GM21367 (cell line): ENCODE data around the gene RNF182.
"Not testable (repeated sequence)": the region's sequence is repeated elsewhere in the genome, so short reads cannot be mapped to it uniquely, and the experiment has no call there.

Experiments
- ATAC-seq: cut with Tn5 transposase; IDR thresholded peaks from one replicate; pipeline ENCODE4 v1.9.1; 2021; ENCODE audit not compliant: unreplicated experiment

The RNF182 gene

DNA sequence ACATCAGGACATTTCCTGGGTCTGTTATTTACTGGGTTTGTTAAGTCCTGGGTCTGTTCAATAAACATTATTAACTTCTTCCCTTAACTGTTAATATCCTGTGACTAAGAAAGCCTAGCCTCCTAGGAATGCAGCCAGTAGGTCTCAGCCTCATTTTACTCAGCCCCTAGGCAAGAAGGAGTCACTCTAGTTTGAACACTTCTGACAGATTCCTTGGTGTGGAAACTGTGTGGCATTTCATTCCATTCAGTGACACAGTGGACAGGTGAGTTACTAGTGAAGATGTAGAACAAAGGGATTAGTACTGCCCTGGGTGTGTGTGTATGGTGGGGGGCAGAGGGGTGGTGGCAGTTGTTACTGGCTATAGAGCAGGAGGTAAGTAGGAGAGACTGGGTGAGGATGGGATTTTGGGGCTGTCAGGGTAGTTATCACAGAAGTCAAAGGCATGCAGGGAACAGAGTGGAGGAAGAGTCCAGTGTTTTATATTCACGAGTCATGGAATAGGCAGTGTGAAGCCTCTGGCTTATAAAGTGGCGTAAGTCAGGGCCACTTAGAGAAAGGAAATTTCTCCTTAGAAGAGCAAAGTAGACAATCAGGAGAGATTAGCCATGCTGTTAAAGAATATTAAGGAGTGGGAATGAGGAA is 28.4 kb downstream of the RNF182 start:
- ATAC-seq: no peak

DNA sequence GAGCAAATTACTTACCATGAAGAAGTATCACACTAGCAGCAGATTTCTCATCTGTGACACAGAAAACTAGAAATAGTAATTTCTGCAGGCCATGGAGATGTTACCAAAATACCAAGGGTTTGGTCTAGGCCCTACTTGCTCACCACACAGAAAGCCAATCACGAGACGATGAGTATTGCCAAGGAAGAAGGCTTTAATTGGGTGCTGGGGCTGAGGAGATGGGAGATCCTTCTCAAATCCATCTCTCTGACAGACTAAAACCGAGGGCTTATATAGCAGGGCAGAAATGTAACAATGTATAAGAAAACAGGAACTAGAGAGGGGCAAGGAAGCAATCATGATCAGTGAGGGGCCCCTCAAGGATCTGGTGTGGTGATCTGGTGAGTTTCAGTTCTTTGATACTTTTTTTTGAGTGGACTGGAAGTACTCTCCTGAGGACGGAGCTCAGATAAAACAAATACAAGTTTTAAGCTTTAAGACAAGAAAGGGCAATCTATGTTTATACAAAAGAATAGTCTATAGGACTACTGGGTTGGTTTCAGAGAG is 40.9 kb downstream of the RNF182 start:
- no peak for ATAC-seq

DNA sequence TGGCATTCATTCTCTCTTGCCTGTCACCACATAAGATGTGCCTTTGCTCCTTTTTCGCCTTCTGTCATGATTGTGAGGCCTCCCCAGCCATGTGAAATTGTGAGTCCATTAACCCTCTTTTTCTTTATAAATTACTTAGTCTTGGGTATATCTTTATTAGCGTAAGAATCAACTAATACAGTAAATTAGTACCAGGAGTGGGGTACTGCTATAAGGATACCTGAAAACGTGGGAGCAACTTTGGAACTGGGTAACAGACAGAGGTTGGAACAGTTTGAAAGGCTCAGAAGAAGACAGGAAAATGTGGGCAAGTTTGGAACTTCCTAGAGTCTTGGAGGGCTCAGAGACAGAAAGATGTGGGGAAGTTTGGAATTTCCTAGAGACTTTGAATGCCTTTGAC is 46.6 kb downstream of the RNF182 start:
- no peak for ATAC-seq

DNA sequence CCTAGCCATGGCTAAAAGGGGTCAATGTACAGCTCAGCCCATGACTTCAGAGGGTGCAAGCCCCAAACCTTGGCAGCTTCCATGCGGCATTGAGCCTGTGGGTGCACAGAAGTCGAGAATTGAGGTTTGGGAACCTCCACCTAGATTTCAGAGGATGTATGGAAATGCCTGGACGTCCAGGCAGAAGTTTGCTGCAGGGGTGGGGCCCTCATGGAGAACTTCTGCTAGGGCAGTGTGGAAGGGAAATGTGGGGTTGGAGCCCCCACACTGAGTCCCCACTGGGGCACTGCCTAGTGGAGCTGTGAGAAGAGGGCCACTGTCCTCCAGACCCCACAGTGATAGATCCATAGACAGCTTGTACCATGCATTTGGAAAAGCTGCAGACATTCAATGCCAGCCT is 47.9 kb downstream of the RNF182 start:
- not testable (repeated sequence) for ATAC-seq

- not testable (repeated sequence) for ATAC-seq
These were observed 48.7 kb downstream of the RNF182 start for GRCh38 chr6:13973422-13973821.

DNA sequence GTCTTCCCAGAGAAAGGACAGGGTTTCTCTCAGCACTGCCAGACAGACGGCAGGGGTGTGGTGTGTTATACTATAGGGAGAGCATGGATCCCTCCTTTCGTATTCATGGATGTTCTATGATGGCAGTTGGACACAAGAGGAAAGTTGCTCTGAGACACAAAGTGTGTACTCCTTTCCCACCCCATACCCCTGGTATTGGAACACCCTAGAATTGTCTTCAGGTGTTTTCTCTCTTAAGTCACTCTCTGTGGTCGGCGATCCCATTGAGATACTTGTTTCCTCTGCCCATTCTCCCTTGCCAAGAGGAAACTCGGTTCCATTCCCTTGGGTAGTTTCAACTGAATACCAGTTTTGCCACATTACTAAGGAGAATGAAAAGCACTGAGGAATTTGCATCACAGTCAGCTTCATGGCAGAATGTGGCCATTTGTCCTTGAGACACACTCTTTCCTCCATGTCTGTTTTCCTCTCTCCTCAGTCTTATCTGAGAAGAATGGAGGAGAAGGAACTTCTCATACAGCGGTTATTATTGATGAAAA is 53.4 kb downstream of the RNF182 start:
- ATAC-seq: no peak

DNA sequence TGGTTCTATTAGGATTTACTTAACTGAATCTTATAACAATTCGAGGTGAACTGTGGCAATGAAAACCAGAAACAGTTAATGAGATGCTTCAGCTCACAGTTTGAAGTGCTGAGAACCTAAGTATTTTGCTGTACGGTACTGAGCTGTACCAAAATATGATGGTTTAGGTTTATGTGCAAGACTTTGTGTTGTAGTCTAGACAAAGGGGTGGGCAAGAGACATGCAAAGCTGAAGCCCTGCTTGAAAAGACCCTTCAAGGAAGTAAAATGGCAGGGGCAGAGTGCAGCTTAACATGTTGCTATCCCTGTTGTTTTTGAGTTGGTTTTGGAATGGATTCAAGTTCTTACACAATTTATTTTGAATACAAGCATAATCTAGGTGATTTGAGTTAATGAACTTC is 54.0 kb downstream of the RNF182 start:
- ATAC-seq: no peak

DNA sequence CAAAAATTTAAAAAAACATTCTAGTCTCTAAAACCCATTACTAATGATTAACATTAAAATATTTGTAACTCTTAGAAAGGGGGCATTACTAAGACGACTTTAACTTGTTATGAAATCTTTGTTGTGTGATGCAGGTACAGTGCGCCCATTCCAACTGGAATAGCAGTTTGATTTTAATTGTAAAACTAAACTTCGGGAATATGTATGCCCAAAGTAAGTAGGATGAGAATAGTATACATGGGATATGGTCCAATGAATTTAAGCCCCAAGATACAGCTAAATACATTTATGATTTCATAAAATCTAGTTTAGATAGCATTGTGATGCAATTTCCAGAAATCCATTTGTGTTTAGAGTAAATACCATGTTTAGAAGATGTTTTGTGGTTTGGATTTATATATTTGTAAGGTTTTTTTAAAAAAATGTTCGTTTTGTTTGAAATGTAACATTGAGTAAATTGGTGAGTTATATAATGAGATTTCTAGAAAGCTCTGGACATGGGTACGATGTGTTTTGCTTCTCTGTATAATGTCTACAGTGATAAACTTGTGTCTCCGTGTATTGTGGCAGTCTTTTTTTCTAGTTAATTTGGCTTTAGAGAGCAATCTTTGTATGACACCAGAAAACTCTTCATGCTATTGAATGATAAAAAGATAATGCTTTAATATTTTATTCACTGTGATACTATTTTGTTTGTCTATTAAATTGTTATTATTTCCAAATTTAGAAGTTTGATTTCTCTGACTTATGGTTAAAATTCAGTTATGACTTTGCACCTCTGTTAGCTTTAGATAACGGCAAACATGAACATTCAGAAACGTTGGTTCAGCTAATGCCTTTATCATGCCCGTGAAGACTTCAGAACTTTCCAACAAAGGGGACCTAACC is 54.8 kb downstream of the RNF182 start:
- no peak for ATAC-seq

DNA sequence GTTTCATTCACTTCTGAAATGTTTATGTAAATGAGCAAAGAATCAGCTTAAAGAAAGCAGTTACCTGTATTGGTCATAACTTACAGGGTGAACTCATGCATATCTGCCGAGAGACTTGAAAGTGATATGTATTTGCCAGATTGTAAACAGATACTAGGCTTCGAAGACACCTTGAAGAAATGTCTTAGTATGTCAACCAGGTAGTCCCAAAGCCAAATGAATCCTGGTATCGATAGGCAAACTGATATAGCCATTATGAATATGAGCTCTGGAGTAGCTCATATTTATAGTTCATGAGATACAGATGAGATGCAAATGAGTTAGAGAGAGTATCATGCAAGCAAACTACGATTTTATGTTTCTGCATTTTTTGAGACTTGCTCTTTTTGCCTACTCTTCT is 55.8 kb downstream of the RNF182 start:
- no peak for ATAC-seq

DNA sequence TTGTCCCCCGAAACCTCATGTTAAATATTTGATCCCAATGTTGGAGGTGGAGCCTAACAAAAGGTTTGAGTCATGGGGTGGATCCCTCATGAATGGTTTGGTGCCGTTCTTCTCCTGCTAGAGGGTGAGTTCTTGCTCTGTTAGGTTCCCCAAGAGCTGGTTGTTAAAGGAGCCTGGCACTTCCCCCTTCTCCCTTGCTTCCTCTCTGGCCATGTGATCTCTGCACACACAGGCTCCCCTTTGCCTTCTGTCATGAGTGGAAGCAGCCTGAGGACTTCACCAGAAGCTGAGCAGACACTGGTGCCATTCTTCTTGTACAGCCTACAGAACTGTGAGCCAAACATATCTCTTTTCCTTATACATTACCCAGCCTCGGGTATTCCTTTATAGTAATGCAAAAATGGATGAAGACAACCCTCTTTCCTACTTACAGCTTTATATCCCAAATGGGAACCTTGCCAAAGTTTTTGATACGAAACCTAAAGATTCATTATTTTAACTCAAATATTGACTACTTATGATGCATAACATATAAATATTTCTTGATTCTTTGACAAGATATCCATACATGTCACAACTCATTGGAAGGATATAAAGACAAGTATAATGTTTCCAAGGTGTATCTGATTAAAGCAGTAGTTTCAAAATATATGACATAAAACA is 61.0 kb downstream of the RNF182 start:
- ATAC-seq: no peak

GRCh38 chr6:13986700-13987399 is 62.1 kb downstream of the RNF182 start:
- no peak for ATAC-seq

DNA sequence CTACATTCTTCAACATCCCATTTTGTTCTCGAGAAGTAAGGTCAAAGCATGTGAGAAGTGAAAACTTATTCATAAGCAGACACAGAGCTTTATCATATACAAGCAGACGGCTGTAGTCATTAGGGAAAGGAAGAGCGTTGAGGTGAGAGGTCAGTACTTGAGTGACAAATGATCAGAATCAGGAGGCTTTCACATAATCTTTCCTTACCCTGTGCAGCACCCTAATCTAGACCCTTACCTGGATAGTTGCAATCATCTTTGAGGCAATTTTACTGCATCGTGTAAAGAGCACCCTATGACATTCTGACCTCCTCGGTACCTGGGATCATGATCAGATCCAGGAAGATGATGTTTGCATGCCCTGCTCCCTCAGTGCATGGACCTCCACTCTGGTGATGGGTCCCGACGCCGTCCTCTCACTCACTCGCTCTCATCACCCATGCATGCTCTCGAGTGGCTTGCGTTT is 62.7 kb downstream of the RNF182 start:
- ATAC-seq: no peak

DNA sequence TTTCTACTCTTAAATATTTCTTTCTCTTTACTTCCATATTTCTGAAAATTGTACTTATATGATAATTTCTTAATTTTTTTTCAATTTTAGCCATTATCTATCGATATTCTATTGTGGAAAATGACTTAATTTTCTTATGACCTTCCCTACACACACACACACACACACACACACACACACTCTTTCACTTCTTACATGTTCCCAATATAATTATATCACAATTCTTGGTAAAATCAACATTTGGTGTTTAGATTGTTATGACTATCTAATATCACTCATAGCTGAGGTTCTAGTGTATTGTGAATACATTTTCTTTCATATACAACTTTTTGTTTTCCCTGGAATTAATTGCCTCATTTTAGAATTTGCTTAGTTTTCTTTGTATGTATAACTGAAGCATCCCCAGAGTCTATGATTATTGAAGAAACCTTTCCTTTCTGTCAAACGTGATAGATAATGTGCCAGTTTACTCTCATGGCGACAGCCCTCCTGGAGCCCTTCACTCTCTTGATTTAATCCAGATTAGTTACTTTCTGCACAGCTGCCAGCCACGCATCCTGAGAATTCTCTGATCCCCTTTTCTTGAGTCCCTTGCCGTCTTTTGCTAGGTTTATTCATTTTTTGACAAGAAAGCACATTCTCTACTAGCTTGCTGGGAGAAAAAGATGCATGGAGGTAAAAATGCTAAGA is 63.4 kb downstream of the RNF182 start:
- ATAC-seq: no peak

DNA sequence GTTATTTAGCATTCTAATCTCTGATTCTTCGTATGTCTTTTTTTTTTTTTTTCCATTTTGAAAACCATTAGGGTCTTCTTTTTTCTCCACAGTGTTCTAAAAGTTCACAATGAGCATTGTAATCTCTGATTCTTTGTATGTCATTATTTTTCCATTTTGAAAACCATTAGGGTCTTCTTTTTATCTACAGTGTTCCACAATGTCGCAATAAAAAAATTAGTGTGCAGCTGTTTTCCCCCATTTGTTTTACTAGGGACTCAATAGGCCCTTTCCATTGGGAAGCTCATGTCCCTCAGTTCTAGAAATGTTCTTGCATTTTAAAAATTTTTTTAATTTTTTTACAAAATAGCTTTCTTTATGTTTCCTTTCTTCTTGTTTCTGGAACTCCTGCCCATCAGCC is 64.2 kb downstream of the RNF182 start:
- no peak for ATAC-seq

DNA sequence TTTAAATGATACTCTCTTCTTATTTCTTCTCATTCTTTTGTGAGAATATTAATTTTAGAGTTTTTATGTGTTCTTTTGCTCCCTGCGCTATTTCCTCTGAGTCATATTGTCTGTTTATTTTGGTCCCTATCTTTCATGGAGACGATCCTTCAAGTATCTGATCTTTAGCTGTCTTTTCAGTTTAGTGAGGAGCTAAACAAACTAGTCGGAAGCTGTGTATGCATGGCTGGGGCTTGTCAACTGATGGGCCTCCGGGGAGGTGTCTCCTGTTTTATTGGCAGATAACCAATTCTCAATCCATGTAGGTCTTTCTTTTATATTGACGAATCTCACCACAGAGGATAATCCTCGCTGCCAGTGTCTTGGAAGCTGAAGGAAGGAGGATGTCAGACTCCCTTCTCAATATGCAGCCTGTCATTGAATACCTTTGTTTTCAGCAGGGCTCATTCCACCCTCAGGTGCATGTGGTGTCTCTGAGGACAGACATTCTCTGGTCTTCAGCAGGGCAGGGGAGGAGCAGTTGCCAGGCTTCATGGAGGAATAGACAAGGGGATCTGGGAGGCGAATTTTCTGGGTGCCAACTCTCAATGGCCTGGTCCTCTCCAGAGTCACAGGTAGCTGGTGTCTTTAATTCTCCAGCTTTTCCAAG is 64.9 kb downstream of the RNF182 start:
- ATAC-seq: no peak

DNA sequence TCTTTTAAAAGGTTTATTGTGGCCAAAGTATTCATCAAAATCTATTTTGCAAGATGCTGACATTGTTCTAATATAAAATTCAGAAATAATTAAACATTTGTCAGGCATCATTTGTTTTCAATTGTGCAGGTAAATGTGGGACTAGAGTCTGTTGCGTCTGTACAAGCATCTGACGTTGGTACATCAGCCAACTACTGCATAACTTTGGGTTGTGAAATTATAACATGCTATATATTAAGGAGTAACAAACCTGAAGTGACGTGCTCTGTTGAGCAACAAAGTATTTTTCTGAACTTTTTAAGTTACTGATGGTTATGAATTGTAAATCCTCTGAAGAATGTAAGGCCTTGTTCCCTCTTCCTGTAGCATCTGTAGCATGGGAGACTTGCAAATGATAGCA is 66.0 kb downstream of the RNF182 start:
- ATAC-seq: no peak

DNA sequence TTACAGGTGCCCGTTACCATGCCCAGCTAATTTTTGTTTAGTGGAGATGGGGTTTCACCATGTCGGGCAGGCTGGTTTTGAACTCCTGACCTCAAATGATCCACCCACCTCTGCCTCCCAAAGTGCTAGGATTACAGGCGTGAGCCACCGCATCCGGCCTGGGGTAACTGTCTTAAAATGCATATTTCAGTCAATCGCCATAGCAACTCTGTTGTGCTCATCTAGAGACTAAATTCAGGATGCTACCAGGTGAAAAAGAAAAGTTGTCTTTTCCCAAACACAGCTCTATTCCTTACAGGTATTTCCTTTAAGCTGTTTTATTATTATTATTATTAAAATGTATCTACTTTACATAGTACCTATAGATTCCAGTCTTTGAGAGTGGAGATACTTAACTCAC is 66.6 kb downstream of the RNF182 start:
- ATAC-seq: no peak

DNA sequence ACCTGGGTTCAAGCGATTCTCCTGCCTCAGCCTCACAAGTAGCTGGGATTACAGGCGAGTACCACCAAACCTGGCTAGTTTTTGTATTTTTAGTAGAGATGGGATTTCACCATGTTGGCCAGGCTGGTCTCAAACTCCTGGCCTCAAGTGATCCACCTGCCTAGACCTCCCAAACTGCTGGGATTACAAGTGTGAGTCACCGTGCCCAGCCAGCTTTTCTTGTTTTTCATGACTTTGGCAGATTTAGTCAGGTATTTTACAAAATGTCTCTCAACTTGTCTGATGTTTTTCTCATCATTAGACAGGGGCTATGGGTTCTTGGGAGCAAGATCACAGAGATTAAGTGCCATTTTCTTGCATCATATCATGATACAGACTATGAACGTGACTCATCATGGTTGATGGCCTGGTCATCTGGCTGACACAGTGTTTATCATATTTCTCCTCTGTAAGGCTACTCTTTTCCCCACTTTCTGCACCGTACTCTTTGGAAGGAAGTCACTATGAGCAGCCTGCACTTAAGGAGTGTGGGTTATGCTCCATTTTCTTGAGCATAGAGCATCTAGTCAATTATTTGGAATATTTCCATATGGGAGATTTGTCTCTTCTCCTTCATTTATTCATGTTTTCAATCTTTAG is 67.8 kb downstream of the RNF182 start:
- ATAC-seq: no peak

DNA sequence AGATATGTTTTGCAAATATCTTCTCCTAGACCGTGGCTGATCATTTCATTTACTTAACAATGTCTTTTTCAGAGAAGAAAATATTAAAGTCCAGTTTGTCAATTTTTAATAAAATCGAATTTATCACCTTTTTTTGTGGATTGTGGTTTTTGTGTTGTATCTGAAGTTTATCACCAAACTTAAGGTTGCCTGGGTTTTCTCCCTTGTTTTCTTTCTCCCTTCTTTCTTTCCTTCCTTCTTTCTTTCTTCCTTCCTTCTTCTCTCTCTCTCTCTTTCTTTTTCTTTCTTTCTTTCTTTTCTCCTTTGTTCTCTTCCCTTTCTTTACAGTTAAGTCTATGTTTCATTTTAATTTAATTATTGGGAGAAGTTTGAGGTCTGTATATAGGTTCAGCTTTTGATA is 68.7 kb downstream of the RNF182 start:
- ATAC-seq: no peak
